ENCODE measurements around the gene SMAD1.
A peak's percentile ranks its signal among the peaks of the same experiment; 100 is the strongest.
"Not testable (repeated sequence)": the region's sequence is repeated elsewhere in the genome, so short reads cannot be mapped to it uniquely, and the experiment has no call there.

SMAD1 gene

DNA sequence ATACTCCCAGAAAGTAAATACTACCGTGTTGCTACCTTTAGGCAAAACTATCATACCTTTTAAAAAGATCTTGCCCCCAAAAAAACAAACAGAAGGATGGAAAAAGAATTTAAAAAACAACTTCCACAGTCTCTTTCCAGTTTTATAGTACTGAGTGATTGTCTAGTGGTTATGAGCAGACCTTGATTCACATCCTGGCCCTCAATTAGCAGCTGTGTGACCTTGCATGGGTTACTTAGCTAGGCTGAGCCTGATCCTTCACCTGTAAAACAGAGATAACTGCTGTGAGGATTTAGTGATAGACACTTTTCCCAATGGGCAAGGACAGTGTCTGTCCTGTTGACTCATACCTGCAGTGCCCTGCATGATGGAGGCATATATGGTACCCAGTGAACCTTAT lies 49.0 kb downstream of the SMAD1 start:
- no peak for FAIRE-seq

DNA sequence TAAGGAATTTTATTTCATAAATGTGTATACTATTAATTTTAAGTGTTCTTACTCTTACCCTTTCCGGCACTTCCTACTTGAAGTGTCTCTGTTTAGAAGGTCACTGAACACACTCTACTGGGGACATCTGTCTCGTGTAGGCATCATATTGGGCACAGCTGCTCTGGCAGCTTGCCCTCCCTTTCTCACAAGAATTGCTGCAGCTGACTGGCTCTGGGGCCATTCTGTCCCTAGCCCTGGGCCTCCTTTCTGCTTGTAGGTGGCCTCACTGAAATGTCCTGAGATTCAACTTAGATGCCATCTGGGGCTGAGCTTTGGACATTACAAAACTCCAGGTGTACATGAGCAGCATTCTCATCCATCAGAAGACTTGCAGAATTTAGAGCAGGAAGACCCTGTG lies 49.6 kb downstream of the SMAD1 start:
- FAIRE-seq, result no peak

DNA sequence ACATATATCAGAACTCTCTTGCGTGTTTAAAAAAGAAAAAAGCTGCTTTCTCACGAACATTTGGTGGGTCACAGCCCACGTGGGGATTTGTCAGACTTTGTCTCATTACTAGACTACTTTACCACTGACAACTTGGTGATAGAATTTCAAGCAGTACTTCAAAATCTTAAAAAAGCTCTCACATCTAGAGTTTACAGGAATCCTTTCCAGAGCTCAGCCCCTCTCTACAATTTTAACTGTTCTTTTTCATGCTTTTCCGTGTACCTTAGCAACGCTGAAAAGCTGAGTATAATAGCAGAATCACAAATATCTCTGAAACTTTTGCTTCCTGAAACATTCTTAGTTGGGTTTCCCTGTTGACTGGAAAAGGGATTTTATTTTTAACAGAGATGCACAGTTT lies 50.2 kb downstream of the SMAD1 start:
- no peak for FAIRE-seq

DNA sequence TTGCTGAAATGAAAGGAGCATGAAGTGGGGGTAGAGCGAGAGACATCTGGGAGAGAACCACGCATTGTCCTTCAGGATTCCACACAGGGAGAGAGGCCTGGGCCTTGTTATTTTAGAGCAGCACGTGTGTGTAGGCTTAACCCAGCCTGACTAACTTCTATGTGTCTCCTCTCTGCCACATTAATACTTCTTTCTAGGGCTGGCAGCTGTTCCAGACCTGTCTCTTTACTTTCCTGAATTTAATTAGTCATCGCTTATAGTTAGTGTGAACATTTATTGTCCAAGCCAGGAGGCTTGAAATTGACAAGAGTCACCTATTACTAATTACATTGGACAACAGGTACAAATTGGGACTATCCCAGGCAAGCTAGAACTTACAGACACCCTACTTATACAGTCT lies 51.3 kb downstream of the SMAD1 start:
- no peak for FAIRE-seq

DNA sequence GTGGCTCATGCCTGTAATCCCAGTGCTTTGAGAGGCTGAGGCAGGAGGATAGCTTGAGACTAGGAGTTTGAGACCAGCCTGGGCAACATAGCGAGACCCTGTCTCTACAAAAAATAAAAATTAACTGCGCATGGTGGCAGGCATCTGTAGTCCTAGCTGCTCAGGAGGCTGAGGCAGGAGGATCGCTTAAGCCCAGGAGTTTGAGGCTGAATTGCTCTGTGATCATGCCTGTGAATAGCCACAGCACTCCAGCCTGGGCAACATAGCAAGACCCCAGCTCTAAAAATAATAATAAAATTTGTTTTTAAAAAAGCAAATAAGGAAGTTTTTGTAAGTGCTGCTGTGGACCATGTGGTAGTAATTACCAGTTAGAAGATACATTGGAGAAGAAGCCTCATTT lies 51.8 kb downstream of the SMAD1 start:
- FAIRE-seq, result not testable (repeated sequence)

DNA sequence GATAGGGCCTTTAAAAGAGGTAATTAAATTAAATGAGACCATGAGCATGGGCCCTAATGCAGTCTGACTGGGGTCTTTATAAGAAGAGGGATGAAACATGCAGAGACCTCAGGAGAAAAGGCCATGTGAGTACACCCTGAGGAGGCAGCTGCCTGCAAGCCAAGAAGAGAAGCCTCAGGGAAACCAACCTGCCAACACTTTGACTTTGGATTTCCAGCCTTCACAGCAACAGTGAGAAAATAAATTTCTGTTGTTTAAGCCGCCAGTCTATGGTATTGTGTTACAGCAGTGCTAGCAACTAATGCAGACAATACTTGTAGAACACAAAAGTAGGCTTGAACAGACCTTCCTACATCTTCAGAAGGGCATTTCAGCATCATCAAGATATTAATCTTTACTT lies 52.3 kb downstream of the SMAD1 start:
- FAIRE-seq, result no peak

DNA sequence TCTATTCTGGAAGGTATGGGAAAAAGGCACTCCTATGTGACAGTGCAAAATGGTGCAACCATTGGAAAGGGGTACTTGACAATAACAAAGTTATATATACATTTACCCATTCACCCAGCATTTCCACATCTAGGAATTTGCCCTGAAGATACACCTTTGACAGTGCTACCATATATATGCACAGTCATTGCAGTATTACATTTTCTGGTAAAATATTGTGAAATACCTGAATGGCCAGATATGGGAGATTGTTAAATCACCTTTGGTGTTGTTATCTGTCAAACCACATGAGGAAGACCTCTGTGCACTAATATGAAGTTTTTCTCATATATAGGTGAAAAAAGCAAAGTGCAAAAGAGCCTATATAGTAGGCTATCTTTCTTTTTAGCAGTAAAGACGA lies 53.5 kb downstream of the SMAD1 start:
- no peak for FAIRE-seq

DNA sequence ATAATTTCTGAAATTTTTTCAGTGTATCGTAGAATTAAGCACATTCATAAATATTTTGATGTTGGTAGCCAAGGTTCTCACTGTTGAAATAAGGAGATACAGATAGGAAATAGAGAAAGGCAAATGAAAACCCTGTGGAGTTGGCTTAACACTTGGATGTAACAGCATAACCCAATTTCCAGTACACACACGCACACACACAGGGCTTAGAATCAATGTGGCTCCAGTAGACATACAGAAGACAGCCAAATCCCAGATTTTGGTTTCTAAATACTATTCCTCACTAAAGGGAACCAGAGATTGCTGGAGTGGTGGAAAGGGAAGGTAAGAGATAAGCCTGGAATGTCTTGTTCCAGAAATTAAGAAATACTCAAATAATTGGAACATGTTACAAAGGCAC lies 54.4 kb downstream of the SMAD1 start:
- no peak for FAIRE-seq

DNA sequence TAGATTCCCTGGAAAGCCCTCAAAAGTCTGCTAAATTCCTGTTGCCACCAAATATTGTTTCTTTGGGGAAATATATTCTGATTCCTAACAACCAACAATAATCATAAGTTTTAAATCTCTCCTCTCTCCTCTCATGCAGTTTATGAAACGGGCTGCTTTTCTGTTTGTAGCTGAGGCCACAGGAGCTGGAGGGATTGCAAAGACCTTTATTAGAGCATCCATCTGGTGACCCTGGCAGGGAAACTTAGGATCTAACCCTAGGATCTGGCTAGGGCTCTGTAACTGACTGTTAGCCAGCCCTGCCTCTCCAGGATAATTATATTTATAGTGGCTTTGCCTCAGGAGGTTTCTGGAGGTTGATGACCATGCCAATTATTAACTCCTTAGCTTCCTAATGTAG lies 56.9 kb downstream of the SMAD1 start:
- no peak for FAIRE-seq

DNA sequence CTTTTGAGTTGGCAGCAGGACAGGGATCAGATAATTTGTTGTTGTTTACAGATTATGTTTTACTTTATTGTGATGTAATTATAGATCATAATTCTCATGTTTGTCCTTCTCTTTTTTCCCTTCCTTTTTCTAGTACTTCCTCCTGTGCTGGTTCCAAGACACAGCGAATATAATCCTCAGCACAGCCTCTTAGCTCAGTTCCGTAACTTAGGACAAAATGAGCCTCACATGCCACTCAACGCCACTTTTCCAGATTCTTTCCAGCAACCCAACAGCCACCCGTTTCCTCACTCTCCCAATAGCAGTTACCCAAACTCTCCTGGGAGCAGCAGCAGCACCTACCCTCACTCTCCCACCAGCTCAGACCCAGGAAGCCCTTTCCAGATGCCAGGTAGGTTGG lies 58.0 kb downstream of the SMAD1 start:
- no peak for FAIRE-seq

DNA sequence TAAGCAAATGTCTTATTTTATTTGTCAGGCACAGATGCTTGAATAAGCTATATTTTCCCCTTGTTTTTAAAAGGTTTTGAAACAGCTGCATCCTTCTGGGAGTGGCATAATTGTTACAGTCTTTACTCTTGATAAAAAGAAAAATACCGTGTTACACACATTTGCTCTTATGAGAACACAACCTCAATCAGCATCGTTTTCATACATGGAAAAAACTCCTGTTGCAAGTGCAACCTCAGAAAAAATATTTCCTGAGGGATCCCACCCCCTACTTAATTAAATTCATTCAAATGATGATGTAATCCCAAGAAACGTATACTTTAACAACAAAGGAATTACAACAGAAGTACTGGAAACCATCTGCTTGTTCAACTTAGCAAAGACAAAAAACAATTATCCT lies 58.6 kb downstream of the SMAD1 start:
- FAIRE-seq, result no peak

DNA sequence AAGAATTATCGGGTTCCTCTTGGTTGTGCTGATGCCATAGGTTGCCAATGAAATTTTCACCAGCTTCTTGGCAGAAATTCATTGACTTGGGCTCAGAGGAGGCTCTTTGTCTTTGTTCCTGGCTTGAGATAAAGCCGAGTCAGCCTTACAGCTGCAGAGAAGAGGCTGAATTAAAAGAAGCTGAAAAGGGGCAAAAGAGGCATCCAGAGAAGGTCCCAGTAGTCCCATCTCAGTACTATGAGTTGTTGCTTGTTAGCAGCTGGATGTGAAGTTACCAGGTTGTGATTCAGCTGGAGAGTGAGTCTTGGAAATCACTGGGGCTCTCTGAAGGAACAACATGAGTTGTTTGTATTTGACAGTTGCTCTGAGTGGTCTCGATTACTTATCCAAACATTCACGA lies 59.7 kb downstream of the SMAD1 start:
- FAIRE-seq, result no peak

DNA sequence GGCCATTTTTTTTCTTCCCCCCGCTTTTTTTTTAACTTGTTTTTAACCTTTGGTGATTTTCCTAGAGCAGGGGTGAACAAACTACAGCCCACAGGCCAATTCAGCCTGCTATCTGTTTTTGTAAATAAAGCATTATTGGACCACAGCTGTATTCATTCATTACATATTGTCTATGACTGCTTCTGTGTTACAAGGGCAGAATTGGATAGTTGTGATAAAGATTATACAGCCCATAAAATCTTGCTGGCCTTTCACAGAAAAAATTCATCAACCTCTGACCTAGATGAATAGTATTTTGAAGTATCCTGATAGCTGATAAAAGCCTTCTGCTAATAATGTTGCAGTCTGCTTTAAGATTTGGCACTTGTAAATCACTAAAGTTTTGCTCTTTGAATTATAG lies 63.4 kb downstream of the SMAD1 start:
- FAIRE-seq, result no peak

DNA sequence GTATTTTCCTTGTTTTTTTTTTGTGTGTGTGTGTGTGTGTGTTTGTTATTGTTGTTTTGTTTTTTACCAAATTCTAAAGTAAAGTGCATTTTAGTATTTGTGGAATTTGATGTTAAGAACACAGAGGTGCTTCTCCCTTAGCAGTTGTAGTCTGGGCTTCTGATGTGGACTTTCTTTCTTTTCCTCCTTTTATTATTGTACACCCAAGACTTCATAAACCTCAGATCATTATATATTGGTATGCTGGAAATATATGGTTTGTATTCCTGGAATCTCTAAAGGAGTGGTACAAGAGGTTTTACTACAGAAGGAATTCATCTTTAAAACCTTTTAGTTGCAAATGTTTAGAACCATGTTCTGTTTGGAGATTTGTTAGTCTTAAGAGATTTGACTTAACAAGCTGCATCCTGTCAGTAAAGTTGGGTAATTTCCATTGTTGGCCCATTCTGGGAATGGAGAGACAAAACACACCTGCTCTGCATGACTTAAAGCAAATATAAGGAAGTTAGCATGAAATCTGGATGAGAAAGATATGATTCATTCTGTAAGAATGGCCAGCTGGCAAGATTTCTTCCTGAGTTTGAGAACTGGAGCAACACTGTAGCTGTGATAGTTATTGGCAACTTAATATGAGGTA lies 64.0 kb downstream of the SMAD1 start:
- no peak for FAIRE-seq

DNA sequence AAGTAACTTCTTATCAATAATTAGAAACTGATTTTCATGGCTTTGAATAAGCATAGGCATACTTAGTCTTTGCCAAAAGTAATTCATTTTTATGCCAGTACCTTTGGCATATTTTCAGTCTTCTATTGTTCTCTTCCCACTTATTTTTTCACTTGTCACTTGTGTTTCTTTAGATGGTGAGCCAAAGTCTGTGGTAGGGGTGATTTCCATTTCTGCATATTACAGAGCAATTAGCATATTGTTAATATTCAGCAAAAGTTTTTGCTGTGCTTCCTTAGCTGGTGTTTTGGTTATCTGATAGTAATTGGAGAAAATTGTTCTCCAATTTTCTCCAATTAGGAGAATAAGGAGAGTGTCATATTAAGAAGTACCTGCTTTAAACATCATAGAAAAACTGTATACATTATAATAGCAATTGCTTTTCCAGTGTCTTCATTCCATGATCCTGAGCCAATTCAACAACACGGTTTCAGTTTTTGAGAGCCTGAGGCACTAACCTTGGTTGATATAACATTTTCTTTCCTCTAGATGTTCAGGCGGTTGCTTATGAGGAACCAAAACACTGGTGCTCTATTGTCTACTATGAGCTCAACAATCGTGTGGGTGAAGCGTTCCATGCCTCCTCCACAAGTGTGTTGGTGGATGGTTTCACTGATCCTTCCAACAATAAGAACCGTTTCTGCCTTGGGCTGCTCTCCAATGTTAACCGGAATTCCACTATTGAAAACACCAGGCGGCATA lies 64.7 kb downstream of the SMAD1 start:
- FAIRE-seq, result no peak

DNA sequence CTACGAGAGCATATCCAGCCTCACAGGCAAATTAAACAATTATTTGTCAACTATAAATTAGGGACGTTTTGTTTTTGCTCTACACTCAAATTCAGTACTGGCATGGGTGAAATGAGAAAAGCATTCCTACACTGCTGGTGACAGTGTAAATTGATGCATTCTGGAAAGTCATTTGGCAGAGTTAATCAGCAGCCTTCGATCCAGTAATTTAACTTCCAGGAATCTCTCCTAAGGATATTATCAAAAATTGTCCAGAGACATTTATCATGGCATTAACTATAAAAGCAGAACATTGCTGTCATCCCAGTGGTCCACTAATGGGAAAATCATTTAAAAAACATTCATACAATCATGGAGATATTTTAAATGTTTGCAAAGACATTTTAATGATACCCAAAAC lies 70.0 kb downstream of the SMAD1 start:
- no peak for FAIRE-seq

DNA sequence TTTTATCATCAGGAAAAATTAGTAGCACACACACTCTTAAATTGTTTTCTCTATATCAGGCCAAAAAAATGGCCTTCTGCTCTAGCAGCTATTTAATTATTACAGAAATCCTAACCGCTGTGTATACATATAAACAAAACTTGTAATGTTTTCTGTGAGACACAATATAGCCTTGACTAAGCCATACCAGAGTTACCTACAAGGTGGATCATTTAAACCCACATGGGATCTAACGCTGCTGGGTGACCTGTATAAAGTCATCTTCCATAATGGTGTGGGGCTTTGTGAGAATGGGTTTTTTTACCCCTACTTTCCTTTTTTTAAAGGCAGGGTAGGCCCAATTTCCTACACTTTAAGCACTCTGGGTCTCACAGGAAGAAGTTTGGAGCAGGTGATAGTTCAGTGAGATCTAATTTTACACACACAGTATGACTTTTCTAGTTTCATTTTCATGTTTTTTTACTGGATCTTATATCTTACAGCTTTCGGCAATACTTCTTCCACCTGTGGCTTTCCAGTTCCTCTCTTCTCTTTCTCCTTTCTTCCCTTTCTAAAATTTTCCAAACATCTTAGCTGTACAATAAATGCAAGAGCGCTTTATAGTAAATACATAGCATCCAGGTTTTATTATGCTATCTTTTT lies 70.6 kb downstream of the SMAD1 start:
- FAIRE-seq, result no peak

DNA sequence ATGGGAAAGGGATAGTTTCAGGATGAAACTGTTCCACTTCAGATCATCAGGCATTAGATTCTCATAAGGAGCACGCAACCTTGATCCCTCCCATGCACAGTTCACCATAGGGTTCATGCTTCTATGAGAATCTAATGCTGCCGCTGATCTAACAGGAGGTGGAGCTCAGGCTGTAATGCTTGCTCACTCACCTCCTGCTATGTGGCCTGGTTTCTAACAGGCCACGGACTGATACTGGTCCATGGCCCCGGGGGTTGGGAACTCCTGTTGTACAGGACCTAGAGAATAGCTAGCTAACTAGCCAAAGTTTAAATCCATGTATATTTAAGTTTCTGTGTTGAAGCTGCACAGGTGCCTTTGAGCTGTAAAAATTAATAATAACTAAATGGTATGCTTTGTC lies 71.7 kb downstream of the SMAD1 start:
- no peak for FAIRE-seq

DNA sequence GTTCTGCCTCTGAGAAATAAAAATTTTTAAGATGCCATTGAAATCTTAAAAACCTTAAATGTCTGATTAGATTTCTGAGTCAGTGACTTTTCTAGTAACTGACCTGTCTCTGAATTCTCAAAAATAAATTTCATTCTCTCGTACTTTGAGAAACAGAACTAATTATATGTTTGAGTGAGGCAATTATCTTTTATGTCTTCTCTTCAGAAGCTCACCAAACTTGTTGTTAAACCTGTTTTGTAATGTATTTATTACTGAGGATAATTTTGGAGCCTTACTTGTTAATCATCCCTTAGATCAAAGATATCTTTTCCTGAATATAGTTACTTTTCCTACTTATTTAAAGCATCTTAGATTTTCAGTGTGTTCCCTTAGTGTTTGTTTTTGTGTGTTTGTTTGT lies 73.0 kb downstream of the SMAD1 start:
- peak; percentile 54 for FAIRE-seq

DNA sequence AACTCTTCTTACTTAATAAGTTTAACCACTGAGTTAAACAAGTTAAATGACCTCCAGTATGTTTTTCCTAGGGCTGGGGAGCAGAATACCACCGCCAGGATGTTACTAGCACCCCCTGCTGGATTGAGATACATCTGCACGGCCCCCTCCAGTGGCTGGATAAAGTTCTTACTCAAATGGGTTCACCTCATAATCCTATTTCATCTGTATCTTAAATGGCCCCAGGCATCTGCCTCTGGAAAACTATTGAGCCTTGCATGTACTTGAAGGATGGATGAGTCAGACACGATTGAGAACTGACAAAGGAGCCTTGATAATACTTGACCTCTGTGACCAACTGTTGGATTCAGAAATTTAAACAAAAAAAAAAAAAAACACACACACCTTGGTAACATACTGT lies 76.1 kb downstream of the SMAD1 start:
- no peak for FAIRE-seq

DNA sequence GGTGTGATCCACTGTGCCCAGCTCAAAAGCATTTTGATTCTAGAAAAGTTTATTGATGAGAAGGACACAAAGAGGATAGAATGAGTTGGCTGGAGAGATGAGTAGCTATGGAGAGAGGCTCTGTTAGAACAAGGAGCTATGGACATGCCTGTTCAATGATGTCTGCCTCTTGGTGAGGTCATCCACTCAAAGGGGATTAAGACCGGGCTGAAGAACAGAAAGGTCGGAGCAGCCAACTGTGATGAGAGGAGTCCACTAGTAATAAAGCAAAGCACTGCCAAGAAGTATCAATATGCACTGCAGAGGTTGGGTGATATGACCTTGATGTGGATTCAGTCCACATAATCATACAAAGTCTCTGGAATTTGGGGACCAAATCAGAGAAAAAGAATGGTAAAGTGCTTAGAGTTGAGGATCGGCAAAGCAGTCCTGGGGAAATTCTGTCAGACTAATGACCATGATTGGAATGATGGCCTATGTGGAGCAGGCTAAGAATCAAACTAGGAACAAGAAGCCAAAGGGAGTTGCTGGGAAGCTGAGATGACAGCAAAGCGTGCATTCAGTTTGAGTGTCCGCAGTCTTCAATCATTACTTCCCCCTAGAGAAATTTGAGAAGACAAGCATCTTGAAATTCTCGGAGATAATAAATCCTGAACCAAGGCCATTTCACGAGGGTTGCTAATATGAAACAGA lies 81.8 kb downstream of the SMAD1 start:
- FAIRE-seq, result no peak

DNA sequence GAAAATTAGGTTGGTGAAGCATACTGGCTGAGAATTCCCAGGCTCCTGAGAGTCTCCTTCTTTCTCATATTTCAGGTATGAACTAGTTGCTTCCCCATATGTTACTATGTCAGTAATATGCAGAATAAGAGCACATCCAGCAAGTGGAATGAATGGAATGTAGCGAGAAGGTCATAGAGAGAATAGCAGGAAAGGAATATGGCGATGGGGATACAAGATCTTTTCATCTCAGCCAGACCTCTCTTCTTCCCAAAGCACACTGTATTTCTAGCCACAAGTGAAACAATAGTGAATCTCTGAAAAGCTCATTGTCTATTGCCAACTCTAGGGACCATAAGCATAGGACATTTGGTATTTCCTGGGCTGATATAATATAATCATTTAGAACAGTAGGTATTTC lies 82.9 kb downstream of the SMAD1 start:
- FAIRE-seq, result no peak

DNA sequence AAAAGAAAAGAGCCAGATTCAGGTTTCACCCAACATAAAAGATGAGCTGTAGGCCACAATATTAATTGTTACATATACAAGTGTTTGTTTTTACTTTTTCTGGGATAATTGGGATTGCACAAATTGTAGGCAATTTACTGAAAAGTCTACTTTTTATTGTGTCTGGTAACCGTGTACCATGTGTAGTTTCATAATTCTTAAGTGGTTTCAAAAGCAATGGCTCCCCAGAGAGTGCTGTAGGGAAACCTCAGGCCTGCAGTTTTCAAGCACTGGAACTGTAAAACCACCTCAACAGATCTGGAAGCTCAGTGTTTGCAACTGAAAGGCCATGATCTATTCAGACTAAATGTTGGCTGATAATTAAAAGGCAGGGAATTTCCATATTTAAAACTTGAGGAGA lies 83.7 kb downstream of the SMAD1 start:
- no peak for FAIRE-seq
